ENCODE results near the gene LIME1.

DNA sequence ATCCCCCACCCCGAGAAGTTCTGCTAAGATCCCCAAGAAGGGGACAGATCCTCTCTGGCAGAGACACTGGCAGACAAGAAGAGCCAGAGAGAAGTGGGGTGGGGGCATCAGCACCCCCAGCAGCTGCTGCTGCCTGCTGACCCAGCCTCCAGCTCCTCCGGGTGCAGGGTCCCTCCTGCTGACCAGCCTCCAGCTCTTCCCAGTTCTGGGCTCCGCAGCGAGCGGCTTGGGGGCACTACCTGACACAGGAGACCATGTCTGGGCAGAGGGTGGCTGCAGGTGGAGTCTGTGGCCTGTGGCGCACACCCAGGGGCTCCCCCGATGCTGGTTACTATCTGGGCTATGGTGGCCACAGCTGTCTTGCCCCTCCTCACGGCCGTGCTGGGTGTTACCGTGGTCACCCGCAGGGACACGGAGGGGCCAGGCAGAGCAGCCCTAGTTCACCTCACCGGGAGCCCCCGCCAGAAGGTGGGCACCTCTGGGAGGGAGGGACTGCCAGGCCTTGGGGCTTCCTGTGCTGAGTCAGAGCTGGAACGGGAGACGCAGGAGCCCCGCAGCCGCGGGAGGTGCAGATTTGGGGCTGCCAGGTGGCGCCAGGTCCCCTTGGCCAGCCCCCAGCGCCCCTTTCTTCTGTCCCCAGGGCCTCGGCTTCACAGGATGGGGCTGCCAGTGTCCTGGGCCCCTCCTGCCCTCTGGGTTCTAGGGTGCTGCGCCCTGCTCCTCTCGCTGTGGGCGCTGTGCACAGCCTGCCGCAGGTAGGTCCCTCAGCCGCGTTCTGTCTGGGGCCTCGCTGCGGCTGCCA is 630 bp downstream of the LIME1 start:
- TF ChIP-seq, protein P1, sequence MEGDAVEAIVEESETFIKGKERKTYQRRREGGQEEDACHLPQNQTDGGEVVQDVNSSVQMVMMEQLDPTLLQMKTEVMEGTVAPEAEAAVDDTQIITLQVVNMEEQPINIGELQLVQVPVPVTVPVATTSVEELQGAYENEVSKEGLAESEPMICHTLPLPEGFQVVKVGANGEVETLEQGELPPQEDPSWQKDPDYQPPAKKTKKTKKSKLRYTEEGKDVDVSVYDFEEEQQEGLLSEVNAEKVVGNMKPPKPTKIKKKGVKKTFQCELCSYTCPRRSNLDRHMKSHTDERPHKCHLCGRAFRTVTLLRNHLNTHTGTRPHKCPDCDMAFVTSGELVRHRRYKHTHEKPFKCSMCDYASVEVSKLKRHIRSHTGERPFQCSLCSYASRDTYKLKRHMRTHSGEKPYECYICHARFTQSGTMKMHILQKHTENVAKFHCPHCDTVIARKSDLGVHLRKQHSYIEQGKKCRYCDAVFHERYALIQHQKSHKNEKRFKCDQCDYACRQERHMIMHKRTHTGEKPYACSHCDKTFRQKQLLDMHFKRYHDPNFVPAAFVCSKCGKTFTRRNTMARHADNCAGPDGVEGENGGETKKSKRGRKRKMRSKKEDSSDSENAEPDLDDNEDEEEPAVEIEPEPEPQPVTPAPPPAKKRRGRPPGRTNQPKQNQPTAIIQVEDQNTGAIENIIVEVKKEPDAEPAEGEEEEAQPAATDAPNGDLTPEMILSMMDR (IDR thresholded peaks at IDR 0.05), result no peak
- TF ChIP-seq POLR2AphosphoS5 (IDR thresholded peaks at IDR 0.05), result no peak

All from suprapubic skin (tissue), 3 donors.